Common myeloid progenitor, CD34-positive (primary cell): ENCODE results near the gene SYT7.
"Not testable (repeated sequence)": the region's sequence is repeated elsewhere in the genome, so short reads cannot be mapped to it uniquely, and the experiment has no call there.

ENCODE experiments used
- CTCF ChIA-PET: fragments of 350-600 bp; sonication (Branson Sonifier 250); formaldehyde crosslinking; loops from one replicate; lab custom pipeline; 2021; ENCODE audit warnings: antibody characterized with exemption; lab: Charles Lee
- POLR2A ChIA-PET: fragments of 350-600 bp; sonication (Branson Sonifier 250); formaldehyde crosslinking; loops from one replicate; lab custom pipeline; 2021; ENCODE audit warnings: antibody characterized with exemption; lab: Charles Lee
- DNase-seq, 3 donors: peaks; one replicate each; pipeline versions ENCODE4 v3.0.0 to v3.0.0-alpha.2; 2013
- H3K27ac ChIP-seq, 2 experiments: 1 replicate in 1 of 2; 2 replicates in 1 of 2; pipeline ENCODE4 v1.7.0; 2013; ENCODE audit warnings: inconsistent platforms in 2 of 2, low read length in 2 of 2, mild to moderate bottlenecking in 2 of 2, low read depth in 1 of 2, moderate library complexity in 1 of 2; ENCODE audit not compliant: severe bottlenecking in 2 of 2, insufficient read depth in 1 of 2, poor library complexity in 1 of 2
- H3K27me3 ChIP-seq, 5 experiments: replicated peaks in 2 of 5; 1 replicate in 3 of 5; 2 replicates in 2 of 5; pipeline versions ENCODE4 v1.6.1 to v1.7.0; 2013; ENCODE audit warnings: low read length in 4 of 5, mild to moderate bottlenecking in 2 of 5, moderate library complexity in 2 of 5, inconsistent platforms in 1 of 5; ENCODE audit not compliant: insufficient read depth in 5 of 5, control insufficient read depth in 4 of 5
- H3K36me3 ChIP-seq, 4 experiments: 1 replicate in 2 of 4; 2 replicates in 2 of 4; pipeline versions ENCODE4 v1.6.1 to v1.7.0; 2013; ENCODE audit warnings: low read length in 3 of 4, control low read depth in 1 of 4, mild to moderate bottlenecking in 1 of 4; ENCODE audit not compliant: control insufficient read depth in 4 of 4, insufficient read depth in 4 of 4
- H3K4me1 ChIP-seq, 4 experiments: 1 replicate in 3 of 4; 2 replicates in 1 of 4; pipeline versions ENCODE4 v1.6.1 to v1.7.1; 2013; ENCODE audit warnings: low read length in 3 of 4, mild to moderate bottlenecking in 3 of 4, control low read depth in 1 of 4, inconsistent platforms in 1 of 4, moderate library complexity in 1 of 4; ENCODE audit not compliant: control insufficient read depth in 4 of 4, insufficient read depth in 4 of 4; ENCODE audit errors: control extremely low read depth in 1 of 4
- H3K4me3 ChIP-seq, 7 experiments: 1 replicate in 4 of 7; 2 replicates in 3 of 7; pipeline versions ENCODE4 v1.5.1 to v1.7.0; 2013; ENCODE audit warnings: mild to moderate bottlenecking in 7 of 7, low read length in 6 of 7, moderate library complexity in 6 of 7, inconsistent platforms in 2 of 7, low read depth in 2 of 7, control low read depth in 1 of 7; ENCODE audit not compliant: insufficient read depth in 4 of 7, control insufficient read depth in 1 of 7; ENCODE audit errors: extremely low read depth in 1 of 7
- H3K9me3 ChIP-seq, 5 experiments: 1 replicate in 4 of 5; 2 replicates in 1 of 5; pipeline versions ENCODE4 v1.6.1 to v1.7.1; 2013; ENCODE audit warnings: low read length in 4 of 5, mild to moderate bottlenecking in 2 of 5, inconsistent platforms in 1 of 5, low read depth in 1 of 5, moderate library complexity in 1 of 5; ENCODE audit not compliant: control insufficient read depth in 4 of 5, insufficient read depth in 2 of 5; ENCODE audit errors: control extremely low read depth in 1 of 5
- WGBS: methylation state at CpG from one replicate; pipeline ENCODE4 v1.1.5; 2013; ENCODE audit not compliant: insufficient coverage; 5-methylcytosine and 5-hydroxymethylcytosine counted together

The SYT7 gene

GRCh38 chr11:61616434-61616833 lies 35.6 kb upstream of the SYT7 start:
- ChIA-PET CTCF (interaction anchor here (0.7 kb wide), 1 partner anchor 22 kb away, joined by 3 read pairs; no protein-coding TSS in a partner anchor), POLR2A (no interaction called here)
- WGBS, result no CpG with 5 or more reads among the region's 2 CpGs
- no peak overlapping the region for H3K4me3 ChIP-seq
- H3K36me3 ChIP-seq, result no peaks in the 10 kb centered on the region
- no peak for DNase-seq
- H3K27ac ChIP-seq, result no peak overlapping the region
- peaks cover 0 to 41% (median 12%) of the 10 kb centered on the region in 5 experiments for H3K27me3 ChIP-seq
- H3K9me3 ChIP-seq, result no peaks in the 10 kb centered on the region
- H3K4me1 ChIP-seq, result no peaks in the 10 kb centered on the region

GRCh38 chr11:61614782-61615181 lies 33.9 kb upstream of the SYT7 start:
- 95% methylated on average over 4 of the region's 6 CpGs for WGBS
- H3K27ac ChIP-seq, H3K4me3 ChIP-seq, POLR2A ChIA-PET, H3K4me1 ChIP-seq, DNase-seq, H3K36me3 ChIP-seq, H3K9me3 ChIP-seq: not testable (repeated sequence)
- H3K27me3 ChIP-seq, result peaks cover 0 to 43% (median 14%) of the 10 kb centered on the region in 5 experiments
- CTCF ChIA-PET, result interaction anchor here (2.4 kb wide), 1 partner anchor 168 kb away, joined by 8 read pairs; no protein-coding TSS in a partner anchor

- Histone ChIP-seq H3K9me3 (no peaks in the 10 kb centered on the region), H3K4me3 (no peak overlapping the region), H3K27me3 (peaks cover 0 to 42% (median 13%) of the 10 kb centered on the region in 5 experiments), H3K36me3 (no peaks in the 10 kb centered on the region), H3K4me1 (no peaks in the 10 kb centered on the region), H3K27ac (no peak overlapping the region)
- CTCF ChIA-PET, result interaction anchor here (0.5 to 2.4 kb wide), 3 partner anchors 14 to 167 kb away, joined by 3 to 8 read pairs (median 4); no protein-coding TSS in a partner anchor
- WGBS, result 92% methylated on average over 7 of the region's 10 CpGs
- POLR2A ChIA-PET, result no interaction called here
- DNase-seq, result no peak
Observed at GRCh38 chr11:61613870-61614269, 33.0 kb upstream of the SYT7 start.

DNA sequence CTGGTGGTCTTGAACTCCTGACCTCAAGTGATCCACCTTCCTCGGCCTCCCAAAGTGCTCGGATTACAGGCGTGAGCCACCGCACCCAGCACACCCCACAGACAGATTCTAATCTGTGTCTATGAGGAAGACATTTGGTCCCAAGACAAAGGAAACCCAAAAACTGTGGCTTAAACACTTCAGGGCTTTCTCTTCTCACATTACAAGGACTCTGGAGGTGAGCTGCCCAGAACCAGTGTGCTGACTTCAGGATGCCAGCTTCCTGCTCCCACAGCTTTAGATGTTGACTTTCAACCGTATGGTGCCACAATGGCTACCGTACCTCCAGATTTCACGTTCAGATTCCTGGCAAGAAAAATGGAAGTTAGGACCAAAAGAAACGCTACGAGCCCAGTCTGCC lies 32.2 kb upstream of the SYT7 start:
- 81% methylated on average over 4 of the region's 9 CpGs for WGBS
- H3K4me3 ChIP-seq, result no peak overlapping the region
- H3K27ac ChIP-seq, result no peak overlapping the region
- ChIA-PET CTCF (interaction anchor here (1.3 to 2.4 kb wide), 3 partner anchors 15 to 166 kb away, joined by 4 to 8 read pairs (median 5); no protein-coding TSS in a partner anchor), POLR2A (no interaction called here)
- peaks cover 0 to 41% (median 13%) of the 10 kb centered on the region in 5 experiments for H3K27me3 ChIP-seq
- H3K4me1 ChIP-seq, result no peaks in the 10 kb centered on the region
- H3K9me3 ChIP-seq, result no peaks in the 10 kb centered on the region
- H3K36me3 ChIP-seq, result no peaks in the 10 kb centered on the region
- DNase-seq, result no peak

GRCh38 chr11:61611309-61611708 lies 30.4 kb upstream of the SYT7 start:
- WGBS, result 96% methylated on average over 7 of the region's 8 CpGs
- Histone ChIP-seq H3K27ac (no peak overlapping the region), H3K4me1 (no peaks in the 10 kb centered on the region), H3K4me3 (no peak overlapping the region), H3K9me3 (no peaks in the 10 kb centered on the region), H3K36me3 (no peaks in the 10 kb centered on the region), H3K27me3 (peaks cover 0 to 41% (median 13%) of the 10 kb centered on the region in 5 experiments)
- ChIA-PET POLR2A (no interaction called here), CTCF (no interaction called here)
- no peak for DNase-seq

DNA sequence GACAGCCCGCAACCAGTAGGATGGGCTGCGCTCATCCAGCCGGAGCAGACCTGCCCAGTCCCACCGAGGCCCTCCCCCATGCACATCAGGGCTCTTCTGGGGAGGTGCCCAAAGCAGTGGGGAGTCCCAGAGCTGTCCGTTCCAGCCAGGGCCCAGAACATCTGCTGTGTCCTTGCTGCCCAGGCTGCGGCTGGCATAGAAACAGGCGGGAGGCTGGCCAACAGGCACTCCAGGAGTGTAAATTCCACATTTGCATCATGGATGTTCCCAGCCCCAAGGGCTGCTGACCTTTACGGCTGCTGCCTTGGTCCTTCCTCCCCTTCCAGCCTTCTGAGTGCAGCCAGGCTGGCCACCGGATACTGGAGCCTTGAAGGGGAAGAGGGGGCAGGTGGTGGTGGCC lies 30.0 kb upstream of the SYT7 start:
- ChIA-PET CTCF (no interaction called here), POLR2A (no interaction called here)
- H3K27ac ChIP-seq, result no peak overlapping the region
- H3K9me3 ChIP-seq, result no peaks in the 10 kb centered on the region
- H3K4me1 ChIP-seq, result no peaks in the 10 kb centered on the region
- peaks cover 0 to 41% (median 13%) of the 10 kb centered on the region in 5 experiments for H3K27me3 ChIP-seq
- no peak for DNase-seq
- WGBS, result 83% methylated on average over 7 of the region's 9 CpGs
- no peak overlapping the region for H3K4me3 ChIP-seq
- no peaks in the 10 kb centered on the region for H3K36me3 ChIP-seq

GRCh38 chr11:61609980-61610366 lies 29.1 kb upstream of the SYT7 start:
- Histone ChIP-seq H3K9me3 (no peaks in the 10 kb centered on the region), H3K27ac (no peak overlapping the region), H3K4me3 (no peak overlapping the region), H3K4me1 (no peaks in the 10 kb centered on the region), H3K36me3 (no peaks in the 10 kb centered on the region), H3K27me3 (peaks cover 0 to 39% (median 15%) of the 10 kb centered on the region in 5 experiments)
- POLR2A ChIA-PET, result no interaction called here
- DNase-seq, result peak; percentile 15 to 49 (median 38)
- CTCF ChIA-PET, result no interaction called here
- 21% methylated on average over 5 of the region's 8 CpGs for WGBS
